ENCODE measurements around the gene SMIM10L1. TPM values are rescaled to one million over a fixed set of nuclear protein-coding genes. Genes with fewer than 3 reads are reported as not detected.

SMIM10L1 gene
- total RNA-seq, 2 experiments from 2014 or later: 7.9 TPM

GRCh38 chr12:11133816-11134215 lies 37.2 kb upstream of the SMIM10L1 start:
- Mint-ChIP-seq H3K9me3 (peaks cover 2% of the 10 kb centered on the region), H3K36me3 (ENCODE audit: low read depth) (peaks cover 31% of the 10 kb centered on the region), H3K4me1 (ENCODE audit: low read depth) (peaks cover 35% of the 10 kb centered on the region), H3K4me3 (no peak overlapping the region), H3K27me3 (no peaks in the 10 kb centered on the region), H3K27ac (no peak overlapping the region)
- ChIA-PET CTCF (no interaction called here), POLR2A (no interaction called here)
- TF ChIP-seq CTCF (IDR thresholded peaks at IDR 0.05): no peak
- intact Hi-C loops (cut with micrococcal nuclease): no loop called here
- ATAC-seq: no peak
- DNase-seq: no peak

GRCh38 chr12:11134305-11134704 lies 36.7 kb upstream of the SMIM10L1 start, which contains the start of gene TAS2R30:
TSS of gene TAS2R30 (minus strand) at chr12:11134644. CDS start at chr12:11134244, 400 bp downstream.
- Mint-ChIP-seq H3K27me3 (no peaks in the 10 kb centered on the region), H3K9me3 (no peaks in the 10 kb centered on the region), H3K36me3 (ENCODE audit: low read depth) (peaks cover 26% of the 10 kb centered on the region), H3K4me3 (no peak within 1 kb of the TSS), H3K27ac (no peak within 1 kb of the TSS), H3K4me1 (ENCODE audit: low read depth) (peaks cover 35% of the 10 kb centered on the region)
- ATAC-seq (no peak), DNase-seq (no peak)
- POLR2A ChIA-PET: no interaction called here
- CTCF ChIA-PET: no interaction called here
- intact Hi-C loops (cut with micrococcal nuclease): no loop called here
- TF ChIP-seq CTCF (IDR thresholded peaks at IDR 0.05): no peak

GRCh38 chr12:11136075-11136474 lies 34.9 kb upstream of the SMIM10L1 start:
- Mint-ChIP-seq H3K9me3 (no peaks in the 10 kb centered on the region), H3K36me3 (ENCODE audit: low read depth) (peaks cover 27% of the 10 kb centered on the region), H3K4me1 (ENCODE audit: low read depth) (peaks cover 43% of the 10 kb centered on the region), H3K27me3 (no peaks in the 10 kb centered on the region), H3K27ac (no peak overlapping the region), H3K4me3 (no peak overlapping the region)
- POLR2A ChIA-PET: interaction anchor here (1.7 kb wide), 1 partner anchor 36 kb away, joined by 5 read pairs; no protein-coding TSS in a partner anchor
- no peak for TF ChIP-seq CTCF (IDR thresholded peaks at IDR 0.05)
- intact Hi-C loops (cut with micrococcal nuclease): no loop called here
- ATAC-seq (no peak), DNase-seq (no peak)
- CTCF ChIA-PET: no interaction called here

GRCh38 chr12:11143352-11143751 lies 27.6 kb upstream of the SMIM10L1 start:
- POLR2A ChIA-PET: interaction anchor here (0.6 kb wide), 1 partner anchor 779 kb away, joined by 3 read pairs; no protein-coding TSS in a partner anchor
- Mint-ChIP-seq H3K27ac (no peak overlapping the region), H3K27me3 (no peaks in the 10 kb centered on the region), H3K36me3 (ENCODE audit: low read depth) (peaks cover 47% of the 10 kb centered on the region), H3K4me3 (no peak overlapping the region), H3K9me3 (peaks cover 11% of the 10 kb centered on the region), H3K4me1 (ENCODE audit: low read depth) (peaks cover 14% of the 10 kb centered on the region)
- no peak for ATAC-seq
- intact Hi-C loops (cut with micrococcal nuclease): no loop called here
- no peak for TF ChIP-seq CTCF (IDR thresholded peaks at IDR 0.05)
- CTCF ChIA-PET: interaction anchor here (0.7 to 0.9 kb wide), 2 partner anchors 11 to 54 kb away, joined by 3 read pairs; no protein-coding TSS in a partner anchor
- DNase-seq: no peak

- no peak for TF ChIP-seq CTCF (IDR thresholded peaks at IDR 0.05)
- CTCF ChIA-PET: no interaction called here
- ATAC-seq: no peak
- DNase-seq: no peak
- Mint-ChIP-seq H3K9me3 (peaks cover 11% of the 10 kb centered on the region), H3K36me3 (ENCODE audit: low read depth) (peaks cover 47% of the 10 kb centered on the region), H3K27ac (no peak overlapping the region), H3K27me3 (no peaks in the 10 kb centered on the region), H3K4me1 (ENCODE audit: low read depth) (peaks cover 14% of the 10 kb centered on the region), H3K4me3 (no peak overlapping the region)
- POLR2A ChIA-PET: interaction anchor here (1.8 kb wide), 1 partner anchor 28 kb away, joined by 5 read pairs; no protein-coding TSS in a partner anchor
- intact Hi-C loops (cut with micrococcal nuclease): no loop called here
Observed at GRCh38 chr12:11144297-11144696, 26.7 kb upstream of the SMIM10L1 start.
